Suprapubic skin (tissue), 4 donors: Measurements from ENCODE around the gene STRN4.

ENCODE experiments used
- EP300 ChIP-seq: sonication (generic); formaldehyde crosslinking; IDR thresholded peaks from one replicate; pipeline ENCODE4 v1.6.1; 2017; ENCODE audit warnings: antibody characterized with exemption
- POLR2A ChIP-seq, 2 donors: fragments of 450-650 bp; IDR thresholded peaks; one replicate each; pipeline ENCODE4 v1.6.1; 2017; ENCODE audit warnings: antibody characterized with exemption in 2 of 2, mild to moderate bottlenecking in 2 of 2, moderate library complexity in 2 of 2
- POLR2AphosphoS5 ChIP-seq, 3 donors: sonication (generic); formaldehyde crosslinking; IDR thresholded peaks; one replicate each; pipeline ENCODE4 v1.6.1; 2017; ENCODE audit warnings: antibody characterized with exemption in 3 of 3
- TF ChIP-seq, protein P1 (sequence below), 2 donors: fragments of 200-600 bp in 1 of 2; fragments of 450-650 bp in 1 of 2; sonication (generic) in 1 of 2; IDR thresholded peaks; one replicate each; pipeline ENCODE4 v1.5.1; 2016 to 2019; ENCODE audit warnings: antibody characterized with exemption in 2 of 2, mild to moderate bottlenecking in 1 of 2, moderate library complexity in 1 of 2

- TF ChIP-seq EP300 (no peak), POLR2AphosphoS5 (IDR thresholded peaks at IDR 0.05) (no peak), POLR2A (IDR thresholded peaks at IDR 0.05) (no peak)
- TF ChIP-seq, protein P1, sequence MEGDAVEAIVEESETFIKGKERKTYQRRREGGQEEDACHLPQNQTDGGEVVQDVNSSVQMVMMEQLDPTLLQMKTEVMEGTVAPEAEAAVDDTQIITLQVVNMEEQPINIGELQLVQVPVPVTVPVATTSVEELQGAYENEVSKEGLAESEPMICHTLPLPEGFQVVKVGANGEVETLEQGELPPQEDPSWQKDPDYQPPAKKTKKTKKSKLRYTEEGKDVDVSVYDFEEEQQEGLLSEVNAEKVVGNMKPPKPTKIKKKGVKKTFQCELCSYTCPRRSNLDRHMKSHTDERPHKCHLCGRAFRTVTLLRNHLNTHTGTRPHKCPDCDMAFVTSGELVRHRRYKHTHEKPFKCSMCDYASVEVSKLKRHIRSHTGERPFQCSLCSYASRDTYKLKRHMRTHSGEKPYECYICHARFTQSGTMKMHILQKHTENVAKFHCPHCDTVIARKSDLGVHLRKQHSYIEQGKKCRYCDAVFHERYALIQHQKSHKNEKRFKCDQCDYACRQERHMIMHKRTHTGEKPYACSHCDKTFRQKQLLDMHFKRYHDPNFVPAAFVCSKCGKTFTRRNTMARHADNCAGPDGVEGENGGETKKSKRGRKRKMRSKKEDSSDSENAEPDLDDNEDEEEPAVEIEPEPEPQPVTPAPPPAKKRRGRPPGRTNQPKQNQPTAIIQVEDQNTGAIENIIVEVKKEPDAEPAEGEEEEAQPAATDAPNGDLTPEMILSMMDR (IDR thresholded peaks at IDR 0.05), result no peak
Measured at GRCh38 chr19:46722004-46722380, 24.3 kb downstream of the STRN4 start.
